ENCODE measurements around the gene LINGO3. TPM values are rescaled to one million over a fixed set of nuclear protein-coding genes. Genes with fewer than 3 reads are reported as not detected.

Gene LINGO3
- total RNA-seq, 1 donor from 2014 or later = not detected

- no peak overlapping the region for H3K27ac ChIP-seq
- no peaks in the 10 kb centered on the region for H3K9me3 ChIP-seq
- DNase-seq (ENCODE audit: low spot score in 2 of 2) = no peak
- H3K4me3 ChIP-seq = peak overlapping the region; percentile 73 to 84
- H3K36me3 ChIP-seq = peaks cover 10 to 26% of the 10 kb centered on the region in 2 donors
- intact Hi-C loops (cut with DNase I) = no loop called here
- peaks cover 2 to 28% of the 10 kb centered on the region in 2 donors for H3K4me1 ChIP-seq
- no peaks in the 10 kb centered on the region for H3K27me3 ChIP-seq
- TF ChIP-seq CTCF (IDR thresholded peaks at IDR 0.05) = no peak
These were observed 18.9 kb upstream of the LINGO3 start for GRCh38 chr19:2326699-2327360.

GRCh38 chr19:2325281-2326046, 17.5 kb upstream of the LINGO3 start:
- H3K9me3 ChIP-seq = no peaks in the 10 kb centered on the region
- DNase-seq (ENCODE audit: low spot score in 2 of 2) = no peak
- intact Hi-C loops (cut with DNase I) = no loop called here
- no peak for TF ChIP-seq CTCF (IDR thresholded peaks at IDR 0.05)
- no peak overlapping the region for H3K4me3 ChIP-seq
- no peak overlapping the region for H3K27ac ChIP-seq
- no peaks in the 10 kb centered on the region for H3K27me3 ChIP-seq
- peaks cover 13 to 26% of the 10 kb centered on the region in 2 donors for H3K36me3 ChIP-seq
- peaks cover 2 to 27% of the 10 kb centered on the region in 2 donors for H3K4me1 ChIP-seq

- no peak for DNase-seq (ENCODE audit: low spot score in 2 of 2)
- peaks cover under 1 to 16% of the 10 kb centered on the region in 2 donors for H3K4me1 ChIP-seq
- H3K27ac ChIP-seq = no peak overlapping the region
- H3K4me3 ChIP-seq = no peak overlapping the region
- no peaks in the 10 kb centered on the region for H3K27me3 ChIP-seq
- peaks cover 13 to 26% of the 10 kb centered on the region in 2 donors for H3K36me3 ChIP-seq
- no peak for TF ChIP-seq CTCF (IDR thresholded peaks at IDR 0.05)
- intact Hi-C loops (cut with DNase I) = no loop called here
- H3K9me3 ChIP-seq = no peaks in the 10 kb centered on the region
These were observed 16.4 kb upstream of the LINGO3 start for GRCh38 chr19:2324220-2324948.

- H3K27ac ChIP-seq = no peak overlapping the region
- no peaks in the 10 kb centered on the region for H3K9me3 ChIP-seq
- no peak for DNase-seq (ENCODE audit: low spot score in 2 of 2)
- peaks cover 0 to 12% of the 10 kb centered on the region in 2 donors for H3K4me1 ChIP-seq
- peaks cover 13 to 26% of the 10 kb centered on the region in 2 donors for H3K36me3 ChIP-seq
- H3K27me3 ChIP-seq = no peaks in the 10 kb centered on the region
- intact Hi-C loops (cut with DNase I) = no loop called here
- TF ChIP-seq CTCF (IDR thresholded peaks at IDR 0.05) = no peak
- H3K4me3 ChIP-seq = no peak overlapping the region
These were observed 15.8 kb upstream of the LINGO3 start for GRCh38 chr19:2323707-2324106.

- Histone ChIP-seq H3K4me3 (no peak overlapping the region), H3K36me3 (peaks cover 13 to 26% of the 10 kb centered on the region in 2 donors), H3K9me3 (no peaks in the 10 kb centered on the region), H3K27me3 (no peaks in the 10 kb centered on the region), H3K4me1 (peaks cover 0 to under 1% of the 10 kb centered on the region in 2 donors), H3K27ac (no peak overlapping the region)
- intact Hi-C loops (cut with DNase I) = no loop called here
- DNase-seq (ENCODE audit: low spot score in 2 of 2) = no peak
- TF ChIP-seq CTCF (IDR thresholded peaks at IDR 0.05) = no peak
These were observed 13.8 kb upstream of the LINGO3 start for GRCh38 chr19:2321565-2322283.

Measured in ascending aorta (tissue), 2 donors.